ENCODE results near the gene ADAMTS10. TPM values are rescaled to one million over a fixed set of nuclear protein-coding genes. Genes with fewer than 3 reads are reported as not detected.

The ADAMTS10 gene
- total and polyA plus RNA-seq, 2 of the 8 experiments (the other 6 are each of a cell fraction or from before 2014, with no cell fraction given), result 6.9 to 17.4 TPM

DNA sequence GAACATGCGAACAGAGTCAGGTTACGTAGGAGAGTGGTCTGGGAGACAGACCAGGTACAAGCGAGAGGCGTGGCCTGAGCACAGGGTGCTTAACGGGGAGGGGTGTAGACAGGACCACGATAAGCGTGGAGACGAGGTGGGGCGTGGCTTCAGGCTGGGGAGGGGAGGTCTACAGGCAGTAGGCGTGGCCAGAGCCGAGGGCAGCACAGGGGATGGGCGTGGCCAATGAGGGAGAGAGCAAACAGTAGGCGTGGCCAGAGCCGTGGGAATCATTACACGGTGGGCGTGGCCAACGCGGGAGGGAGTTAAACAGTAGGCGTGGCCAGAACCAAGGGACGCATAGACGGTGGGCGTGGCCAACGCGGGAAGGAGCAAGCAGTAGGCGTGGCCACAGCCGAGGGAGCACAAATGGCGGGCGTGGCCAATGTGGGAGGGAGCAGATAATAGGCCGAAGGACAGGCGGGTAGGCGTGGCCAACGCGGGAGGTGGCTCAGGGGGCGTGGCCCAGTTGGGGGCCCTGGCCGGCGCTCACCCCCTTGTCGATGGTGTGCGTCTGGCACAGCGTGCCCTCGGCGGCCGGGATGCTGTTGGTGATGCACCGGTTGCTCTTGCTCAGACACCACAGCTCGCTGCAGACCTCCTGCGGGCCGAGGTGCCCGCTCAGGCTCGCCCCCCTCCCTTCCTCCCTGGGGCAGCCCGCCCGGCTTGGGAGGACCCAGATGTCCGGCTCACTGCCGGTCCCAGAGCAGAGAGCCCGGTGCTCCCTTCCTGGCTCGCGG lies 18.1 kb downstream of the ADAMTS10 start:
- Histone ChIP-seq H3K4ac (replicated peaks; ENCODE audit: insufficient read length, low read depth, low read length) (no peak overlapping the region), H4K91ac (replicated peaks; ENCODE audit: insufficient read length, low read length) (no peak overlapping the region), H3K14ac (ENCODE audit: insufficient read length) (no peak overlapping the region), H3K23ac (ENCODE audit: insufficient read length) (no peak overlapping the region), H2AFZ (ENCODE audit: low read length) (no peak overlapping the region), H2AK5ac (ENCODE audit: low read depth, low read length) (no peak overlapping the region), H3K56ac (replicated peaks; ENCODE audit: insufficient read length, low read depth, low read length) (no peak overlapping the region), H3K9me3 (ENCODE audit: insufficient read depth in 2 of 2, low read depth in 1 of 2, low read length in 1 of 2) (peaks cover 3 to 5% of the 10 kb centered on the region in 2 experiments; a peak in 1 of 4 replicates), H3K4me2 (ENCODE audit: insufficient read depth in 1 of 2, low read depth in 2 of 2, low read length in 2 of 2) (peak overlapping the region; percentile 65 to 90), H3K27me3 (replicated peaks in 1 of 4; ENCODE audit: control insufficient read depth in 3 of 4, extremely low read depth in 1 of 4, insufficient read depth in 3 of 4, low read length in 3 of 4) (peaks cover 0 to 3% (median 1%) of the 10 kb centered on the region in 4 experiments; a peak in 3 of 7 replicates), H4K20me1 (replicated peaks in 1 of 2; ENCODE audit: control insufficient read depth in 1 of 2, insufficient read depth in 2 of 2, low read length in 2 of 2) (peaks cover 0 to 2% of the 10 kb centered on the region in 2 experiments), H3K9ac (replicated peaks in 1 of 4; ENCODE audit: extremely low read depth in 1 of 4, low read depth in 3 of 4, low read length in 3 of 4) (no peak overlapping the region), H2BK15ac (ENCODE audit: low read length) (no peak overlapping the region), H2BK20ac (ENCODE audit: low read length) (no peak overlapping the region), H3K18ac (ENCODE audit: extremely low read depth, low read length) (peak overlapping the region; percentile 75), H3K4me3 (ENCODE audit: extremely low read depth in 1 of 4, insufficient read depth in 2 of 4, low read depth in 3 of 4, low read length in 4 of 4) (peak overlapping the region; percentile 35 to 62 (median 58)), H3K4me1 (replicated peaks in 1 of 4; ENCODE audit: control insufficient read depth in 3 of 4, insufficient read depth in 4 of 4, low read length in 3 of 4) (peaks cover 0 to 5% (median under 1%) of the 10 kb centered on the region in 4 experiments; a peak in 4 of 7 replicates), H2BK12ac (ENCODE audit: low read depth, low read length) (no peak overlapping the region), H3K79me1 (ENCODE audit: low read depth, low read length) (no peaks in the 10 kb centered on the region), H3K27ac (ENCODE audit: low read depth, low read length) (no peak overlapping the region), H3K79me2 (ENCODE audit: control insufficient read depth in 1 of 2, insufficient read depth in 2 of 2, low read length in 2 of 2) (no peaks in the 10 kb centered on the region), H4K8ac (ENCODE audit: extremely low read depth, insufficient read depth, low read length) (no peak overlapping the region), H2BK120ac (replicated peaks; ENCODE audit: low read depth, low read length) (no peak overlapping the region), H2BK5ac (ENCODE audit: low read depth, low read length) (no peak overlapping the region), H3K23me2 (ENCODE audit: low read depth, low read length) (peaks cover 9% of the 10 kb centered on the region; the same call in 1 of the 2 replicates), H4K5ac (ENCODE audit: insufficient read length, low read depth, low read length) (no peak overlapping the region), H3K36me3 (ENCODE audit: control insufficient read depth in 2 of 4, insufficient read depth in 4 of 4, low read length in 3 of 4) (peaks cover 0 to 5% (median 2%) of the 10 kb centered on the region in 4 experiments; a peak in 2 of 8 replicates)
- ChIA-PET POLR2A (ENCODE audit: partially characterized antibody) (interaction anchor here (0.7 to 7.9 kb wide), 11 partner anchors 9 to 140 kb away, joined by 3 to 117 read pairs (median 4); no protein-coding TSS in a partner anchor), CTCF (ENCODE audit: partially characterized antibody) (interaction anchor here (0.6 to 7.0 kb wide), 9 partner anchors 10 to 486 kb away, joined by 3 to 68 read pairs (median 8); partner anchors contain the start of gene MYO1F)
- DNase-seq (ENCODE audit: low read depth in 1 of 2, low spot score in 2 of 2) (peak; percentile 100), FAIRE-seq (peak; percentile 100)
- 3% methylated on average over 49 of the region's 55 CpGs; no CpG with 5 or more reads in 1 of the 2 experiments for WGBS, 2 experiments (ENCODE audit: extremely low coverage in 1 of 2, insufficient coverage in 1 of 2, insufficient read length in 1 of 2, insufficient replicate concordance in 2 of 2, low coverage in 1 of 2, low lambda C conversion rate in 2 of 2, missing lambda C conversion rate in 1 of 2)
- TF ChIP-seq SIN3A (conservative IDR thresholded peaks at IDR 0.05 in 1 of 2, IDR thresholded peaks at IDR 0.05 in 1 of 2; ENCODE audit: low read depth in 1 of 2, low read length in 2 of 2), result peak in 1 of 2 experiments; percentile 4; a peak in 1 of 4 replicates
- TF ChIP-seq RAD21 (IDR thresholded peaks at IDR 0.05 in 1 of 2, conservative IDR thresholded peaks at IDR 0.05 in 1 of 2; ENCODE audit: low read depth in 2 of 2, low read length in 2 of 2), result no peak
- TF ChIP-seq, protein P1, sequence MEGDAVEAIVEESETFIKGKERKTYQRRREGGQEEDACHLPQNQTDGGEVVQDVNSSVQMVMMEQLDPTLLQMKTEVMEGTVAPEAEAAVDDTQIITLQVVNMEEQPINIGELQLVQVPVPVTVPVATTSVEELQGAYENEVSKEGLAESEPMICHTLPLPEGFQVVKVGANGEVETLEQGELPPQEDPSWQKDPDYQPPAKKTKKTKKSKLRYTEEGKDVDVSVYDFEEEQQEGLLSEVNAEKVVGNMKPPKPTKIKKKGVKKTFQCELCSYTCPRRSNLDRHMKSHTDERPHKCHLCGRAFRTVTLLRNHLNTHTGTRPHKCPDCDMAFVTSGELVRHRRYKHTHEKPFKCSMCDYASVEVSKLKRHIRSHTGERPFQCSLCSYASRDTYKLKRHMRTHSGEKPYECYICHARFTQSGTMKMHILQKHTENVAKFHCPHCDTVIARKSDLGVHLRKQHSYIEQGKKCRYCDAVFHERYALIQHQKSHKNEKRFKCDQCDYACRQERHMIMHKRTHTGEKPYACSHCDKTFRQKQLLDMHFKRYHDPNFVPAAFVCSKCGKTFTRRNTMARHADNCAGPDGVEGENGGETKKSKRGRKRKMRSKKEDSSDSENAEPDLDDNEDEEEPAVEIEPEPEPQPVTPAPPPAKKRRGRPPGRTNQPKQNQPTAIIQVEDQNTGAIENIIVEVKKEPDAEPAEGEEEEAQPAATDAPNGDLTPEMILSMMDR (IDR thresholded peaks at IDR 0.05; ENCODE audit: control extremely low read depth in 1 of 3, insufficient read depth in 1 of 3, low read depth in 1 of 3, low read length in 3 of 3), result no peak
- no peak for TF ChIP-seq JUN (IDR thresholded peaks at IDR 0.05; ENCODE audit: low read depth, low read length)
- no peak for TF ChIP-seq RFX5 (IDR thresholded peaks at IDR 0.05; ENCODE audit: borderline replicate concordance, low read depth, low read length)
- TF ChIP-seq POLR2A (IDR thresholded peaks at IDR 0.05; ENCODE audit: control extremely low read depth in 1 of 2, low read depth in 2 of 2, low read length in 2 of 2), result peak; percentile 32 to 64
- TF ChIP-seq POLR2AphosphoS5 (IDR thresholded peaks at IDR 0.05; ENCODE audit: low read depth, low read length), result peak; percentile 59; the same call in 1 of the 2 replicates
- TF ChIP-seq RXRA (IDR thresholded peaks at IDR 0.05; ENCODE audit: insufficient read depth, low read depth, low read length), result no peak
